ENCODE measurements around the gene DUT. TPM values are rescaled to one million over a fixed set of nuclear protein-coding genes. Genes with fewer than 3 reads are reported as not detected.

DUT gene
- total RNA-seq, 1 experiment from 2014 or later: 155 TPM

DNA sequence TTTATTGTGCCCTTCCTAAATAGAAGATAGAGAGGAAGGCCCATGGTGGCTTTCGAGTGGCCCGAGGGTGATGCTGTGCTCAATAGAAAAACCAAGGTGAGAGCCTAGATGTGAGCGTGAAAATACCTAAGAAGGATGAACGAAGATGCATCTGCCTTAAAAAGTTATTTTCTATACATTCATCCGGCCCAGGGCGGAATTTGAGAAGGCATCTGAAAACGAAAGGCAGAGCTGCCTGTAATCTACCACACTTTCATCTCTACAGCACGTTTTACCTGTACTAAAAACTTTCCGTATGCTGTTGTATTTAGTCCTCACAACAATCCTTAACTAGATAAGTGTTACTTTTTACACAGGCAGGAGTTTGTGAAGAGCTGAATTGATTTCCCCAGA, 1.4 kb downstream of the DUT start:
- Histone ChIP-seq H3K9me2 (replicated peaks; ENCODE audit: insufficient read depth, low read length) (no peaks in the 10 kb centered on the region), H2AFZ (ENCODE audit: low read length) (no peak overlapping the region), H3K4me3 (ENCODE audit: low read length) (peak overlapping the region; percentile 71), H3K9ac (ENCODE audit: low read length) (peak overlapping the region; percentile 87), H3K9me3 (ENCODE audit: low read length) (no peaks in the 10 kb centered on the region), H3K4me1 (ENCODE audit: low read length) (peaks cover 61% of the 10 kb centered on the region), H3K79me2 (ENCODE audit: low read length) (peaks cover 66% of the 10 kb centered on the region), H3K27ac (ENCODE audit: low read length) (peak overlapping the region; percentile 75), H3K27me3 (ENCODE audit: low read length) (no peaks in the 10 kb centered on the region), H4K20me1 (ENCODE audit: insufficient read depth, low read depth, low read length) (0 out of 2 replicates have a peak, but pooled peaks cover 4% of the 10 kb centered on the region), H3K4me2 (ENCODE audit: low read depth, low read length, poor library complexity, severe bottlenecking) (peak overlapping the region; percentile 94), H3K36me3 (ENCODE audit: insufficient read depth, low read length) (peaks cover 46% of the 10 kb centered on the region)
- DNase-seq: peak; percentile 61

DNA sequence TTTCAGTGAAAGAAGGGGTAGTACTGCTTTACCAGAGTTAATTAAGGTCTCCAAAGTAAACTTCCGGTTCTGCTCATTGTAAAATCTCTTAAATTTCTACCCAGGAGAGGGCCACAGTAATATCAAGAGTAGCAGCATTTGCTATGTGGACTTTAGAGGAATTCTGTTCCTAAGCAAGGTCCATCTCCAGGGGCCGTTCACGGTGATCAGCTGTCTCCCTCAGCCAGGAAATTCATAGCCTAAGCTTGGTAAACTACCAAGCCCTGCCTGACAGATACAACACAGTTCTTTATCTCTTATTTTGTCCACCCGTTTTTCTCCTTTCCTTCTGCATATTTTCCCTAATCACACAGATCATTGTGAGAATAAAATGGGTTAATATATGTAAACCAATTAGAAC, 2.3 kb downstream of the DUT start:
- Histone ChIP-seq H3K4me1 (ENCODE audit: low read length) (peaks cover 63% of the 10 kb centered on the region), H3K36me3 (ENCODE audit: insufficient read depth, low read length) (peaks cover 55% of the 10 kb centered on the region), H3K27ac (ENCODE audit: low read length) (0 out of 2 replicates have a peak overlapping the region, but pooled peaks have one; percentile 75), H3K4me3 (ENCODE audit: low read length) (peak overlapping the region; percentile 71), H3K79me2 (ENCODE audit: low read length) (peaks cover 66% of the 10 kb centered on the region), H4K20me1 (ENCODE audit: insufficient read depth, low read depth, low read length) (0 out of 2 replicates have a peak, but pooled peaks cover 4% of the 10 kb centered on the region), H3K27me3 (ENCODE audit: low read length) (no peaks in the 10 kb centered on the region), H3K9me2 (replicated peaks; ENCODE audit: insufficient read depth, low read length) (no peaks in the 10 kb centered on the region), H3K9ac (ENCODE audit: low read length) (peak overlapping the region; percentile 87), H3K9me3 (ENCODE audit: low read length) (no peaks in the 10 kb centered on the region), H2AFZ (ENCODE audit: low read length) (no peak overlapping the region), H3K4me2 (ENCODE audit: low read depth, low read length, poor library complexity, severe bottlenecking) (peak overlapping the region; percentile 94)
- peak; percentile 56 for DNase-seq

DNA sequence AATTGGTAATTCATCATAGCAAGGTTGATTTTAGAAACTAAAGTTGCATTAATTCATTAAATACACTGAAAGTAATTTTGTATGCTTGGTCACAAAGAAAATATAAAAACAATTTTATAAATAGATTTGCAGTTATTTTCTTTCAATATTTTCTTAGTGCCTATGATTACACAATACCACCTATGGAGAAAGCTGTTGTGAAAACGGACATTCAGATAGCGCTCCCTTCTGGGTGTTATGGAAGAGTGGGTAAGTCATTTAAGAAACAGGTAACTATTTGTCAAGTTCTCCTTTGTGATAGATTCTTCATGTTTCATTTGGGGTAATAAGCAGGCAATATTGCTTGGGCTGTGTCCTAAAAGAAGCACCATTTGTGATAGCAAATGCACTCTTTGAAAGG, 3.0 kb downstream of the DUT start:
- H3K9me2 ChIP-seq (replicated peaks; ENCODE audit: insufficient read depth, low read length): no peaks in the 10 kb centered on the region
- H3K27ac ChIP-seq (ENCODE audit: low read length): no peak overlapping the region
- peaks cover 65% of the 10 kb centered on the region for H3K4me1 ChIP-seq (ENCODE audit: low read length)
- no peak overlapping the region for H3K9ac ChIP-seq (ENCODE audit: low read length)
- H4K20me1 ChIP-seq (ENCODE audit: insufficient read depth, low read depth, low read length): 0 out of 2 replicates have a peak, but pooled peaks cover 4% of the 10 kb centered on the region
- peaks cover 66% of the 10 kb centered on the region for H3K79me2 ChIP-seq (ENCODE audit: low read length)
- H3K4me2 ChIP-seq (ENCODE audit: low read depth, low read length, poor library complexity, severe bottlenecking): peak overlapping the region; percentile 94
- DNase-seq: no peak
- no peaks in the 10 kb centered on the region for H3K9me3 ChIP-seq (ENCODE audit: low read length)
- H3K4me3 ChIP-seq (ENCODE audit: low read length): peak overlapping the region; percentile 71
- H2AFZ ChIP-seq (ENCODE audit: low read length): no peak overlapping the region
- peaks cover 60% of the 10 kb centered on the region for H3K36me3 ChIP-seq (ENCODE audit: insufficient read depth, low read length)
- H3K27me3 ChIP-seq (ENCODE audit: low read length): no peaks in the 10 kb centered on the region

DNA sequence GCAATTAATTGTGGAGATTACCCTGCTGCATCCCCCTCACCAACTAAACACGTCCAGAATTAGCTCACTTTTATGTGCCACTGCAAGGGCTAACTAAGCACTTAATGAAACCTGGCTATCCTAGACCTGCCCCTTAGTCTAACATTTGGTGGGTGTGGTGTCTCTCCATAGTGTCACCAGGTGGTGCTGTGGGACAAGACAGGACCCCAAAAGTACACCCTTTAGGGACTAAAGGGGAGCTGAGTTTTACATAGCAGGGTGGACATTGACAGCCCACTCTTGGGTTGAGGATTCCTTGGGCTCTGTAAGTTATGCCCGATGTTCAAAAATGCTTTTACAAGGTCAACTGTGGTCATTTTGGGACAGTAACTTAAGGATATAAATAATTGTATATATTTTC, 5.7 kb downstream of the DUT start:
- DNase-seq: peak; percentile 69
- H3K79me2 ChIP-seq (ENCODE audit: low read length): peaks cover 48% of the 10 kb centered on the region
- H3K36me3 ChIP-seq (ENCODE audit: insufficient read depth, low read length): peaks cover 73% of the 10 kb centered on the region
- no peak overlapping the region for H3K9ac ChIP-seq (ENCODE audit: low read length)
- H3K27me3 ChIP-seq (ENCODE audit: low read length): no peaks in the 10 kb centered on the region
- no peak overlapping the region for H2AFZ ChIP-seq (ENCODE audit: low read length)
- H3K9me3 ChIP-seq (ENCODE audit: low read length): no peaks in the 10 kb centered on the region
- peaks cover 56% of the 10 kb centered on the region for H3K4me1 ChIP-seq (ENCODE audit: low read length)
- no peak overlapping the region for H3K27ac ChIP-seq (ENCODE audit: low read length)
- H3K4me2 ChIP-seq (ENCODE audit: low read depth, low read length, poor library complexity, severe bottlenecking): no peak overlapping the region
- no peaks in the 10 kb centered on the region for H3K9me2 ChIP-seq (replicated peaks; ENCODE audit: insufficient read depth, low read length)
- H3K4me3 ChIP-seq (ENCODE audit: low read length): no peak overlapping the region
- H4K20me1 ChIP-seq (ENCODE audit: insufficient read depth, low read depth, low read length): 0 out of 2 replicates have a peak, but pooled peaks cover 4% of the 10 kb centered on the region

DNA sequence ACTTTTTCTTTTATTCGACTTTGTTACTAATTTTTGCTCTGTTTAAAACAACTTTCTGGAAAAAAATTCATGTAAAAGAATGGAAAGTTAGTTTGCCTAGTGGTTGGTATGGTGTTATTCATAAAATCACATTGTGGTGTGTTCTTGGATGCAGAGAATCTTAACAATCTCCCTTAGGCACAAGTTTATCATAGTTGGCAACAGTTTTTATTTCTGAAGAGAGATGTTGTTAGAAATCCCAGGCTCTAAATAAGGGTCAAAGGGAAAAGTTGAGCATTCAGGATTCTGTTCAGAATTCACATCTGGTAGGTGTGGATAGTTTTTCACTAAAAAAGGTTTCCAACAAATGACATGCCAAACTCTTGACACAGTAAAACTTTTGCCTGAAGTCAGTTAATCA, 6.4 kb downstream of the DUT start:
- Histone ChIP-seq H3K79me2 (ENCODE audit: low read length) (peaks cover 42% of the 10 kb centered on the region), H3K36me3 (ENCODE audit: insufficient read depth, low read length) (peaks cover 80% of the 10 kb centered on the region), H3K9me3 (ENCODE audit: low read length) (no peaks in the 10 kb centered on the region), H3K4me3 (ENCODE audit: low read length) (no peak overlapping the region), H3K27me3 (ENCODE audit: low read length) (no peaks in the 10 kb centered on the region), H3K4me2 (ENCODE audit: low read depth, low read length, poor library complexity, severe bottlenecking) (peak overlapping the region; percentile 12), H4K20me1 (ENCODE audit: insufficient read depth, low read depth, low read length) (0 out of 2 replicates have a peak, but pooled peaks cover 4% of the 10 kb centered on the region), H3K9me2 (replicated peaks; ENCODE audit: insufficient read depth, low read length) (no peaks in the 10 kb centered on the region), H3K4me1 (ENCODE audit: low read length) (peaks cover 56% of the 10 kb centered on the region), H2AFZ (ENCODE audit: low read length) (no peak overlapping the region), H3K27ac (ENCODE audit: low read length) (no peak overlapping the region), H3K9ac (ENCODE audit: low read length) (no peak overlapping the region)
- DNase-seq: no peak

DNA sequence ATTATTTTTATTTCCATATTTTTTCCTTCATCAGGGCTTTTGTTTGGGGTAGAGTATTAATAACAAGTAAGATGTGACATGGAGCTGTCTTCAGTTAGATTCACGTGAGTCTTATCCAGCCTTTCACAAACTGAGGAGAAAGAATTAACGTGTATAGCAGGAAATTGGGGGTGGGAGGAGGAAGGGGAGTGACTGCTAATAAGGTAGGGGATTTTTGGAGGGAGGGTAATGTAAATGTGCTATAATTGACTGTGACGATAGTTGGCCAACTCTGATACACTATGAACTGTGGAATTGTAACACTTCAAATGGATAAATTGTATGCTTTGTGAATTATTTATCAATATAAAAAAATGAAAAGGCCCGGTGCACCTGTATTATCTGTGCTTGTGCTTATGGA, 8.9 kb downstream of the DUT start:
- Histone ChIP-seq H3K36me3 (ENCODE audit: insufficient read depth, low read length) (peaks cover 67% of the 10 kb centered on the region), H3K79me2 (ENCODE audit: low read length) (peaks cover 18% of the 10 kb centered on the region), H3K4me2 (ENCODE audit: low read depth, low read length, poor library complexity, severe bottlenecking) (no peak overlapping the region)

DNA sequence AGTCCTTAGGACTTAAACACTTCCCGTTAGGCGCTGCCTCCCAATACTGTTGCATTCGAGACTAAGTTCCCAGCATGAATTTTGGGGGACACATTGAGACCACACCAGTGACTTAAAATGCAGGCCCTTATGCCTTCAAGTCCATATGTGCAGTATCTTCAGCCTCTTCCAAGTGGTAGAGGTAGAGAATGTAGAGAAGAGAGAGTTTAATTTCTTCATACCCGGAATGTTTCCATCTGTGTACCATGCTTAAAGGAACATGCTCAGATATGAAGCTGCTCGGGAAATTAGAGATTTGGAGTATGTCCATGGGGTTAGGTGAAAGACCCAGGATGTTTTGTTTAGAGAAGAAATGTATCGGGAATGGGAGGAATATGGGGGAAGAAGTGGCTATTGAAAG, 12.6 kb downstream of the DUT start:
- H3K9ac ChIP-seq (ENCODE audit: low read length): no peak overlapping the region
- H3K79me2 ChIP-seq (ENCODE audit: low read length): no peaks in the 10 kb centered on the region
- H3K4me1 ChIP-seq (ENCODE audit: low read length): no peaks in the 10 kb centered on the region
- H3K4me3 ChIP-seq (ENCODE audit: low read length): no peak overlapping the region
- no peak overlapping the region for H3K27ac ChIP-seq (ENCODE audit: low read length)
- peaks cover 34% of the 10 kb centered on the region; the same call in 1 of the 2 replicates for H3K36me3 ChIP-seq (ENCODE audit: insufficient read depth, low read length)
- no peaks in the 10 kb centered on the region for H3K27me3 ChIP-seq (ENCODE audit: low read length)
- no peak overlapping the region for H2AFZ ChIP-seq (ENCODE audit: low read length)
- H3K9me3 ChIP-seq (ENCODE audit: low read length): no peaks in the 10 kb centered on the region
- no peaks in the 10 kb centered on the region for H3K9me2 ChIP-seq (replicated peaks; ENCODE audit: insufficient read depth, low read length)
- peaks cover 5% of the 10 kb centered on the region; the same call in 1 of the 2 replicates for H4K20me1 ChIP-seq (ENCODE audit: insufficient read depth, low read depth, low read length)
- no peak for DNase-seq
- H3K4me2 ChIP-seq (ENCODE audit: low read depth, low read length, poor library complexity, severe bottlenecking): no peak overlapping the region

More for the DNA sequence above, 8.9 kb downstream of the DUT start:
- DNase-seq: no peak
- Histone ChIP-seq H3K27ac (ENCODE audit: low read length) (no peak overlapping the region), H3K4me1 (ENCODE audit: low read length) (peaks cover 32% of the 10 kb centered on the region), H3K9ac (ENCODE audit: low read length) (no peak overlapping the region), H3K9me3 (ENCODE audit: low read length) (no peaks in the 10 kb centered on the region), H4K20me1 (ENCODE audit: insufficient read depth, low read depth, low read length) (0 out of 2 replicates have a peak, but pooled peaks cover 4% of the 10 kb centered on the region), H3K27me3 (ENCODE audit: low read length) (no peaks in the 10 kb centered on the region), H3K9me2 (replicated peaks; ENCODE audit: insufficient read depth, low read length) (no peaks in the 10 kb centered on the region), H3K4me3 (ENCODE audit: low read length) (no peak overlapping the region), H2AFZ (ENCODE audit: low read length) (no peak overlapping the region)

DNA sequence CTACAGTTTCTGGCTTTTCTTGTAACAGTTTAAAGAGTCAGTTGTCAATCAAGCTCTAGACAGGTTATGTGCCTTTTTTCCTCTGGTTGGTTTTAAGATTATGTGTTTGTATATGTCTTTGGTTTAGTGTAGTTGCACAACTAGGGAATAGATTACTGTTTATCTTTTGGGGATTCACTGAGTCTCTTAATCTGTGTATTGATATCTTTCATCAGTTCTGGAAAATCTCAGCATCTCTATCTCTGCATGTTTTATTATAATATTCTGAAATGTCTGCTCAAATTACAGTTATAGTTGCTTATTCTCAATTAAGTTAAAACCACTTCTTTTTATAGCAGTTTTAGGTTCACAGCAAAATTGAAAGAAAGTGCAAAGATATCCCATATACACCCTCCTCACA, 14.3 kb downstream of the DUT start:
- Histone ChIP-seq H3K36me3 (ENCODE audit: insufficient read depth, low read length) (peaks cover 23% of the 10 kb centered on the region; the same call in 1 of the 2 replicates), H3K9me2 (replicated peaks; ENCODE audit: insufficient read depth, low read length) (no peaks in the 10 kb centered on the region), H3K79me2 (ENCODE audit: low read length) (no peaks in the 10 kb centered on the region), H3K9me3 (ENCODE audit: low read length) (no peaks in the 10 kb centered on the region), H3K4me3 (ENCODE audit: low read length) (no peak overlapping the region), H3K27me3 (ENCODE audit: low read length) (no peaks in the 10 kb centered on the region), H4K20me1 (ENCODE audit: insufficient read depth, low read depth, low read length) (peaks cover 5% of the 10 kb centered on the region; the same call in 1 of the 2 replicates), H3K27ac (ENCODE audit: low read length) (no peak overlapping the region), H2AFZ (ENCODE audit: low read length) (no peak overlapping the region), H3K4me1 (ENCODE audit: low read length) (no peaks in the 10 kb centered on the region), H3K9ac (ENCODE audit: low read length) (no peak overlapping the region), H3K4me2 (ENCODE audit: low read depth, low read length, poor library complexity, severe bottlenecking) (no peak overlapping the region)
- no peak for DNase-seq

Measured in Karpas-422 (cell line).